HG02763 (cell line): ENCODE data around the gene ITM2C.

ENCODE experiments used
- ATAC-seq: cut with Tn5 transposase; IDR thresholded peaks from one replicate; pipeline ENCODE4 v1.9.1; 2021; ENCODE audit warnings: mild to moderate bottlenecking, moderate library complexity; ENCODE audit not compliant: unreplicated experiment

ITM2C gene

DNA sequence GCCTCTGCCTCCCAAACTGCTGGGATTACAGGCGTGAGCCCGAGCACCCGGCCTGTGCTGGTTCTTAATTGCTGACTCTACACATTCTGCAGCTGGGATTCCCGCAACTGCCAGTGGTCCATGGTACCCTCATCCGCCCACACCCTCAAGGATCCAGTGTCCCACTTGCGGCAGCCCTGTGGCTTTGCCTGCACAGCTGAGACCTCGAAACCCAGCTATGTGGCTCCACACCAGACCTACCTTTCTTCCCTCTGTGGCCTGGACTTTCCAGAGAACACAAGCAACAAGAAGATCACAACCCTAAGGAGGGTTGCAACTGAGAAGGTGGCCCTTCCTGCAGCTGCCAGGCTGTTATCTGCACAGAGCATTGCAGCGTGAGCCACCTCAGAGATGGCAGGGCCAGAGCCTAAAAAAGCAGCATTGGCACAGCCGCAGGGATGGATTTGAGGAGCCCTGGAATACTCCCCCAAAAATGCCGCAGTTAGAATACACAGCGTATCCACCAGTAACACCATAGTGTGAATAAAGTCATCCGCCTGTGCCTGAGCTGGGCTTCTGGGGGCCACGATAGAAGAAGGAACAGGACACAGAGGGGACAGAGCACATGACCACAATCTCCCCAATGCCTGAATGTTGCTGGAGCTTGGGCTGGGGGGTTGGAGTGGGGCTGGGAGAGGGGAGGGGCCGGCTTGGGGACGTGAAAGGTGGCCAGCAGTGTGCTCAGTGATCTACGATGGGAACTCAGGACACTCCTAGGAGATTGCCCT is 58.4 kb downstream of the ITM2C start:
- no peak for ATAC-seq

DNA sequence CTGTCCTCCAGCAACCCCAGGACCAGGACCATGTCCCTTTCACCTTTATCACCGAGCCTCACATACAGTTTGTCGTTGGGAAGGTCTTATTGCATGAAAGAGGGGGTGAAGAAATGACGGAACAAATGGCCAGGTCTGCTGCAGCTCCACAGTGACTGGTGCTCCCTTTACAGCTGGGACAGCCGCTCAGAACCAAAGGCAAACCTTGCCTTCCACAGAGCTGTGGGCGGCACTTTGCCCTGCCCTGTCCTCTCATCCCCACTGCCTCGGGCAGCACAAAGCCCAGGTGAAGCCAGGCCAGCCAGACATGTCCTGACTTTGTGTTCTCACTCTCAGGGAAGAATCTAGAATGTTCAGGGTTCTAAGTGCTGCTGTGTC is 59.3 kb downstream of the ITM2C start:
- ATAC-seq, result no peak

DNA sequence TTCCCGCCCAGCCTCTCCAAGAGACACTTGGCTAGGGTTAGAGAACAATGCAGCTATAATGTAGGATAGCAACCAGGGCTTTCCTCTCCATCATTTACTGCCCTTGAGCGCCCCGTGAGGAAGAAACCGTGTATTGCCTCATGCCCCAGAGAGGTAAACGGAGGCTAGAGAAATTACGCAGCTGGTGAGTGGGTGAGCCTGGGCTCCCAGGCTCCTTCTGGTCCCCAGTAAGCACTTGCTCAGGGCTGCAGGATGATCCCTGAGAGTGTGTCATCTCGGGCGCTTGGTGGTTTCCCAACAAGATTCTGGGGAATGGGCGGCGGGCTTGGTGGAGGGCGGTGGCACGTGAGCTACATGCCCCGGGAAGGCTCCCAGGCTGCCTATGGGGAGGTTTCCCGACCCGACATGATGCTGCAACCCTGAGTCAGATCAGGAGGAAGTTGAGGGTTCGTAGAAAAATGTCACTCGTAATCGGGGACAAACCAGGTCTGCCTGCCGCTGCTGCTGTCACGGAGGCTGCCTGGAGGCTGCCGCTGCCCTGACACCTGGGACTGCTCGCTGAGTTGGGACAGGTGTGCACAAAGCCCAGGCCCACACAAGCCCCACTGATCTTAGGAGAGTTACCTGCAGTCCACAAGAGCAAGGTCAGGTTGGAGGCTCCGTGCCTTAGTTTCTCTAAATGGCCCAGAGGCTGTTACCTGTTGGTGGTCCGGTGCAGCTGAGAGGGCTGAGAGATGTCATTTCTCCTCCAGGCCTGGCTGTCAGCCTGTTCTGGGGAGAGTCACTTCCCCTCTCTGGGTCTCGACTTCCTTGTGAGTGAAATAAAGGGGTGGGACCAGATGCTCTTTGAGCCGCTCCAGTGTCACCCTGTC is 60.0 kb downstream of the ITM2C start, which contains the start of gene GPR55:
TSS of gene GPR55 (minus strand) at position 773 of the 872 bp plus-strand sequence. CDS start 14,280 bp downstream, outside the sequence.
- peak; percentile 32 for ATAC-seq

DNA sequence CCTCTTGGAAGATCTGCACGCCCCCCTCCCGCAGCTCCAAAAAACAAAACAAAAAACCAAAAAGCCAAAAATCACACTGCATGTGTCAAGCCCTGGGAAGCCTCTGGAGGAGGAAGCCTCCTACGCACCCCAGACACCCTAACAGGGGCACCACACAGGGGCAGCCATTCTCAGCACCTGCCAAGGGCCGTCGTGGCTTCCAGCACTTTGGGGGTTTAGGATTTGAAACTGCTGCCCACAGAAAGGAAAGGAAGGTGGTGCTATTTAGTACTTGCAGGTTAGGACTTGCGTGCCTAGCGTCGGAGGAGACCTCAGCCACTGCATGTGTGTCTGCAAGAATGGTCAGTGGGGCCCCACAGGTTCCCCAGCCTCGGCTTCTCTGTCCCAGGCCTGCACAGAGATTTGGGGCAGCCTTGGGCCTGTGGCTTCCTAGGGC is 60.7 kb downstream of the ITM2C start:
- peak; percentile 11 for ATAC-seq

DNA sequence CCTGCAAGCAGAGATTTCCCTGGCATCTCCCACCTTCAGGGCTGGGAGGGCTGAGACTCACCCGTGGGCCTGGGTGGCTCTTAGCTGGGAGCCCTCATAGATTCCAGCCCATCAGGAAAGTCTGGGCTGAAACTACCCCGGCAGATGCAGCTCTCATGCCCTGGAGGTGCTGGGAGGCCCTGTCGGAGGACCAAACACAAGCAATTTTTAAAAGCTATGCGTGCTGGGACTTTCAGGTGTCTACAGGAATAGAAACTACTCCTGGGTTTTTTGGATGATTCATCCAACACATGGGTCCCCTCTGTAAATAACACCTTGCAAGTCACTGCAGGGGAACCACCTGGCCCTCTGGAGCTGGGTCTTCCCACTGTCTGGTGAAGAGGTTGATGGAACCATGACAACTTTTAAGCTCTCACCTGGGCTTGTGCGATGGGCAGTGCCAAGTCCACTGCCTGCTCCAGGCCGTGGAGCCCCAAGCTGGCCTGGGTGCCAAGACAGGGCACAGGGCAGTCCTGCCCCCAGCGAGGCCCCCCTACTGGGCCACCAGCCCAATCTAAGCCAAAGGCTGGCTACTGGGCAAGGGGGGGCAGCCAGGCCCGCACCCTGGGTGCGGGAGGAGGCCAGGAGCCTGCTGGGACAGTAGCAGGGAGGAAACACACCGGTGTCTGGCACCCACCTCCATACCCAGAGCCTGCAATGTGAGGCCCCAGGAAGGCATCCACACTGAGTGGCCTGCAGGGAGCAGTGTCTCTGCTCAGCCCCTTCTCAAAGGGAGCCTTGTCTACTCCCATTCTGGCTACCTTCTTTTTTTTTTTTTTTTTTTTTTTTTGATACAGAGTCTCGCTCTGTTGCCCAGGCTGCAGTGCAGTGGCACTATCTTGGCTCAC is 61.4 kb downstream of the ITM2C start:
- peak; percentile 31 for ATAC-seq

DNA sequence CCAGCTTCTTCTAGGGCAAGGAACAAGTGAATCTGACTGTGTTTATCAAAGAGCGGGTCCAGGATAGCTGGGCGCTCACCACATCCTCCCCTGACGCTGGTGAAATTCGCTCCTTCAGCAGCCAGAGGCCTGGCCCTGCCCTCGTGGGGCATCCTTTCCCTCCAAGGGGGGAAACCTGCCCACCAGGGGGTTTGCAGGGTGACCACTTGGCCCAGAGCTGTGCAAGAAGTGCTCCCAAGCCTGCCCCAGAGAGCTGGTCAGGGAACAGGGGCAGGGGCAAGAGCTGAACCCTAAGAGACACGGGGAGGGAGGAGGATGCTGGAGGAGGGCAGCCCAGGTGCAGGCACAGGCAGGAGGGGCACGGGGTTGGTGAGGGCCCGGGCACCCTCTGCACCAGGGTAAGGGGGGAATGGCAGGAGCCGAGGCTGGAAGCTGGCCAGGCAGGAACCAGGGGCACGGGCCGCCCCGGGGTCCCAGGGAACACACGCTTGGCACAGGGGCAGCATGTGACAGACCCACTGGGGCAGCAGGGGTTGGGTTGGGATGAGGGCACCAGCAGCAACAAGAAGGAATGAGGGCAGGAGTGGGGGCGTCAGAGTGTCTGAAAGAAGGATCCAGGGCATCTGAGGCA is 63.1 kb downstream of the ITM2C start:
- ATAC-seq, result no peak
